ENCODE results near the gene GGTLC3. TPM values are rescaled to one million over a fixed set of nuclear protein-coding genes. Genes with fewer than 3 reads are reported as not detected.
"Not testable (repeated sequence)": the region's sequence is repeated elsewhere in the genome, so short reads cannot be mapped to it uniquely, and the experiment has no call there.

Gene GGTLC3
- polyA plus RNA-seq (2013, experiment 1 of 2), result not detected
- polyA plus RNA-seq (2013, experiment 2 of 2), result not detected

DNA sequence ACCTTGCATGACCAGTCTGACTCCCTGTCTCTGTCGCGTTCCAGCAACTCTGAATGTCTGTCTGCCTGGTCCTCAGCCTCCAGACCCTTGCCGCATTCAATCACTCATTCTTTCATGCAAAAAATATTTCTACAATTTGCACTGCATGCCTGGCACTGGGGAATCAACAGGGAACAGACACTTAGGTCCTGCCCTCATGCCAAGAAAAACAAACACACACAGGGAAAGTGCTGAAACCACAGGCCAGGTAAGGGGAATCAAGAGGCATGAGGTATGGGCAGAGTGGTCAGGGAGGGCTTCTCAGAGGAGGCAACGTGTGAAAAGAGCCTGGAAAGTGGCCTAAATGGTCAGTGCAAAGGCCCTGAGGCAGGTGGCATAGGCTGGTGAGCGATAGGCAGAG, at the start of gene GGTLC3:
GGTLC3 (minus strand) TSS at position 101 of the 400 bp plus-strand sequence. CDS start 264 bp downstream, outside the sequence.
- not testable (repeated sequence) for H2BK120ac ChIP-seq (ENCODE audit: low read depth, low read length); H4K8ac ChIP-seq (ENCODE audit: low read length); H3K14ac ChIP-seq (ENCODE audit: low read length in 2 of 2); H4K91ac ChIP-seq (ENCODE audit: low read length); H2AFZ ChIP-seq (ENCODE audit: low read depth, low read length); H3K4ac ChIP-seq (ENCODE audit: low read depth in 1 of 2, low read length in 2 of 2); H3K4me2 ChIP-seq (ENCODE audit: low read length, poor library complexity, severe bottlenecking); H3K9ac ChIP-seq (ENCODE audit: low read length); H3K18ac ChIP-seq (ENCODE audit: low read depth in 1 of 2, low read length in 2 of 2); H2BK12ac ChIP-seq (ENCODE audit: low read length in 2 of 2); H2AK5ac ChIP-seq (ENCODE audit: low read length, severe bottlenecking); H3K4me3 ChIP-seq (ENCODE audit: insufficient read depth in 1 of 2, low read depth in 1 of 2, low read length in 2 of 2); H3K36me3 ChIP-seq (ENCODE audit: control insufficient read depth in 1 of 2, insufficient read depth in 2 of 2, low read depth in 1 of 2, low read length in 2 of 2); H3K9me3 ChIP-seq (ENCODE audit: control insufficient read depth, low read length); H2BK5ac ChIP-seq (ENCODE audit: low read depth, low read length, poor library complexity, severe bottlenecking); H3K4me1 ChIP-seq (ENCODE audit: control insufficient read depth, insufficient read depth, low read depth, low read length); H3K27me3 ChIP-seq (ENCODE audit: control insufficient read depth in 1 of 2, insufficient read depth in 1 of 2, low read length in 2 of 2); H3K27ac ChIP-seq (ENCODE audit: low read length, poor library complexity, severe bottlenecking); H3K23ac ChIP-seq (ENCODE audit: low read length in 2 of 2); H2BK15ac ChIP-seq (ENCODE audit: low read depth, poor library complexity, severe bottlenecking); H3K79me1 ChIP-seq (replicated peaks; ENCODE audit: low read length, poor library complexity, severe bottlenecking); DNase-seq
- no CpG with 5 or more reads among the region's 5 CpGs for WGBS

DNA sequence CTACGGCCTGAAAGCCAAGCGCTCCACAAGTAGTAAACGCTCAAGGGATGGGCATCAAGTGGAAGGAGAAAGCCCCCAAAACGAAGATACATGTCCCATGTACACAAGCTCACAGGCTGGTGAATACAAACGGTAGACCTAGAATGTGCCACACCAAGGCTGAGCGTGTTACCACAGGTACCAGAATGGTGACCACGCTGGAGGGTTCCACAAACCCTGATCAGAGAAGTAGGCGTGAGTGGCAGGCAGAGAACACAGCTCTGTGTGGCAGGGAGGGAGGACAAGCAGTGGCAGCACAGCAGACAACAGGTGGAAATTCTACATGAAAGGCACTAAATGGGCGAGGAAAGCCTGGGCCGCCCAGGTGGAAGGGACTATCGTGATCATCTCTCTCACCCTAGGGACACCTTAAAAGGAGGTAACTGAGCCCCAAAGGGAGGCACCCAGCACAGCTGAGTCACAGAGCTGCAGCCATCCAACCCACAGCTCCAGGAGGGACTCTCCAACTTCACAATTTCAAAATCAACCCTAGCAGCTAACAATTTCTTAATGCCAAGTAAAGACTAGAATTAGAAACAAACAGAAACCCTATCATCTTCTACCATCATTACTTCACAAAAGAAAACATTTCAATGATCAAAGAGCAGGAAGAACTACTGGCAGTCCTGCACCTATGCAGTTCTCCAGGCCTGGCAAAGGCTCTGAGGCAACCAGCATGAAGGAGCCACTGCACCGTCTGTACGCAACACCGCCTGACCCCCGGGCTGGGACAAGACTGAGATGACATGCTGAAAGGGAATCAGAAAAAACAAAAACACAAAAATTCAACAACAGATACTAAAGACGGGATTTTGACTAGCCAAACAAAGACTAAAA, 42.4 kb upstream of the GGTLC3 start:
- not testable (repeated sequence) for H3K4me3 ChIP-seq (ENCODE audit: insufficient read depth in 1 of 2, low read depth in 1 of 2, low read length in 2 of 2); H2AFZ ChIP-seq (ENCODE audit: low read depth, low read length); H3K27ac ChIP-seq (ENCODE audit: low read length, poor library complexity, severe bottlenecking); H4K91ac ChIP-seq (ENCODE audit: low read length); H3K9ac ChIP-seq (ENCODE audit: low read length); H3K14ac ChIP-seq (ENCODE audit: low read length in 2 of 2); H2BK15ac ChIP-seq (ENCODE audit: low read depth, poor library complexity, severe bottlenecking); H3K4ac ChIP-seq (ENCODE audit: low read depth in 1 of 2, low read length in 2 of 2); H2AK5ac ChIP-seq (ENCODE audit: low read length, severe bottlenecking); H4K8ac ChIP-seq (ENCODE audit: low read length); H2BK5ac ChIP-seq (ENCODE audit: low read depth, low read length, poor library complexity, severe bottlenecking); H3K4me2 ChIP-seq (ENCODE audit: low read length, poor library complexity, severe bottlenecking); H3K79me1 ChIP-seq (replicated peaks; ENCODE audit: low read length, poor library complexity, severe bottlenecking); H3K36me3 ChIP-seq (ENCODE audit: control insufficient read depth in 1 of 2, insufficient read depth in 2 of 2, low read depth in 1 of 2, low read length in 2 of 2); H3K18ac ChIP-seq (ENCODE audit: low read depth in 1 of 2, low read length in 2 of 2); H3K9me3 ChIP-seq (ENCODE audit: control insufficient read depth, low read length); H2BK120ac ChIP-seq (ENCODE audit: low read depth, low read length); H3K23ac ChIP-seq (ENCODE audit: low read length in 2 of 2); H3K27me3 ChIP-seq (ENCODE audit: control insufficient read depth in 1 of 2, insufficient read depth in 1 of 2, low read length in 2 of 2); DNase-seq; H2BK12ac ChIP-seq (ENCODE audit: low read length in 2 of 2); H3K4me1 ChIP-seq (ENCODE audit: control insufficient read depth, insufficient read depth, low read depth, low read length)
- no CpG with 5 or more reads among the region's 16 CpGs for WGBS

DNA sequence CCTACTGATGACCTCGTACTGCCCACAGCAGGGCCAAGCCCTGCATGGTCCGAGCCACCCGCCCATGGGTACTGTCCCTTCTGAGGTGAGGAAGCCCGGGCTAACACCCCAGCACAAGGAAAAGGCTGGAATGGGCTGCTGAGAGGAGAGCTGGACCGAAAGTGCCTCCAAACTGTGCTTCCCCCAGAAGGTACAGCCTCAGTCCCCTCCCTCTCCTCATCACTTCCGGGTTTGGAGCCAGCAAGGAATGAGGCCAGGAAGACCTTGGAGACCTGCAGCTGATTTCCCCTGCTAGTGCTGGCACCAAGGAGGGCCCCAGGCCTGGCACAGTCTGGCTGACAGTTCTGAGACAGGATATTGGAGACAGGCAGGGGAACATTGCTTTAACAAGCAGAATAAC, 41.0 kb upstream of the GGTLC3 start:
- H2BK15ac ChIP-seq (ENCODE audit: low read depth, poor library complexity, severe bottlenecking); H2BK5ac ChIP-seq (ENCODE audit: low read depth, low read length, poor library complexity, severe bottlenecking); H3K79me1 ChIP-seq (replicated peaks; ENCODE audit: low read length, poor library complexity, severe bottlenecking); H3K9me3 ChIP-seq (ENCODE audit: control insufficient read depth, low read length); H4K91ac ChIP-seq (ENCODE audit: low read length); H3K4me1 ChIP-seq (ENCODE audit: control insufficient read depth, insufficient read depth, low read depth, low read length); H3K18ac ChIP-seq (ENCODE audit: low read depth in 1 of 2, low read length in 2 of 2); H2AFZ ChIP-seq (ENCODE audit: low read depth, low read length); DNase-seq; H3K4ac ChIP-seq (ENCODE audit: low read depth in 1 of 2, low read length in 2 of 2); H3K4me3 ChIP-seq (ENCODE audit: insufficient read depth in 1 of 2, low read depth in 1 of 2, low read length in 2 of 2); H2AK5ac ChIP-seq (ENCODE audit: low read length, severe bottlenecking); H4K8ac ChIP-seq (ENCODE audit: low read length); H3K27me3 ChIP-seq (ENCODE audit: control insufficient read depth in 1 of 2, insufficient read depth in 1 of 2, low read length in 2 of 2); H2BK12ac ChIP-seq (ENCODE audit: low read length in 2 of 2); H3K9ac ChIP-seq (ENCODE audit: low read length); H3K27ac ChIP-seq (ENCODE audit: low read length, poor library complexity, severe bottlenecking); H3K4me2 ChIP-seq (ENCODE audit: low read length, poor library complexity, severe bottlenecking); H2BK120ac ChIP-seq (ENCODE audit: low read depth, low read length); H3K23ac ChIP-seq (ENCODE audit: low read length in 2 of 2); H3K14ac ChIP-seq (ENCODE audit: low read length in 2 of 2); H3K36me3 ChIP-seq (ENCODE audit: control insufficient read depth in 1 of 2, insufficient read depth in 2 of 2, low read depth in 1 of 2, low read length in 2 of 2): not testable (repeated sequence)
- no CpG with 5 or more reads among the region's 6 CpGs for WGBS

DNA sequence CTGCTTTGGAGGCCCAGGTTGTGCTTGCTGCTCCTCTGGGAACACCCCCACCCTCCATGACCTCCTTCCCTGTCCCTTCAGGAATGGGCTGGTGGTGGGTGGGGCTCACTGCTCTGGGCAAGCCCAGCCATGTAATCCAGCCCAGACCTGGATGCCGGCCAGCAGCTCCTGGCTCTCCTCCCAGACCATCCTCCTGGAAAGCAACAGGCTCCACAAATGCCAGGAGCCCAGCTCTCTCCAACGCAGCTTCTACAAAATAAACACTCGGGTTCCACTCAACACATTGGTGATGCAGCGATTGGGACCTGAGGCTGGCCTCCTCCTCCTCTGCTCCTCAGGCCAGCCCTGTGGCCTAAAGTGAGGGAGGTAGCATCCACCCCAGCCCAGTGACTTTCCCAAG, 40.6 kb upstream of the GGTLC3 start:
- H2BK120ac ChIP-seq (ENCODE audit: low read depth, low read length); H3K4me1 ChIP-seq (ENCODE audit: control insufficient read depth, insufficient read depth, low read depth, low read length); H3K23ac ChIP-seq (ENCODE audit: low read length in 2 of 2); H3K9me3 ChIP-seq (ENCODE audit: control insufficient read depth, low read length); H3K27me3 ChIP-seq (ENCODE audit: control insufficient read depth in 1 of 2, insufficient read depth in 1 of 2, low read length in 2 of 2); H2BK15ac ChIP-seq (ENCODE audit: low read depth, poor library complexity, severe bottlenecking); H2BK5ac ChIP-seq (ENCODE audit: low read depth, low read length, poor library complexity, severe bottlenecking); H3K9ac ChIP-seq (ENCODE audit: low read length); H3K18ac ChIP-seq (ENCODE audit: low read depth in 1 of 2, low read length in 2 of 2); H3K4me3 ChIP-seq (ENCODE audit: insufficient read depth in 1 of 2, low read depth in 1 of 2, low read length in 2 of 2); H2AFZ ChIP-seq (ENCODE audit: low read depth, low read length); H3K36me3 ChIP-seq (ENCODE audit: control insufficient read depth in 1 of 2, insufficient read depth in 2 of 2, low read depth in 1 of 2, low read length in 2 of 2); DNase-seq; H3K14ac ChIP-seq (ENCODE audit: low read length in 2 of 2); H3K27ac ChIP-seq (ENCODE audit: low read length, poor library complexity, severe bottlenecking); H4K8ac ChIP-seq (ENCODE audit: low read length); H2BK12ac ChIP-seq (ENCODE audit: low read length in 2 of 2); H3K4ac ChIP-seq (ENCODE audit: low read depth in 1 of 2, low read length in 2 of 2); H3K79me1 ChIP-seq (replicated peaks; ENCODE audit: low read length, poor library complexity, severe bottlenecking); H3K4me2 ChIP-seq (ENCODE audit: low read length, poor library complexity, severe bottlenecking); H4K91ac ChIP-seq (ENCODE audit: low read length); H2AK5ac ChIP-seq (ENCODE audit: low read length, severe bottlenecking): not testable (repeated sequence)
- WGBS, result no CpG with 5 or more reads among the region's 4 CpGs

Data from mesenchymal stem cell (in vitro differentiated cells and primary cell).